Epithelial cell of esophagus (primary cell): ENCODE results near the gene RND2.

Experiments used
- DNase-seq: peaks from one replicate; pipeline ENCODE4 v3.0.0; 2010; ENCODE audit warnings: low read depth
- H3K4me3 ChIP-seq: 2 replicates; pipeline ENCODE4 v1.5.1; 2011; ENCODE audit warnings: mild to moderate bottlenecking, low read length, control low read depth
- TF ChIP-seq, protein P1 (sequence below): IDR thresholded peaks from 2 replicates; pipeline ENCODE4 v1.5.1; 2011; ENCODE audit warnings: low read depth, mild to moderate bottlenecking, low read length, control low read depth, inconsistent platforms; ENCODE audit not compliant: insufficient read depth; ENCODE audit errors: missing control alignments

The RND2 gene

GRCh38 chr17:43021741-43022512 lies 3.1 kb upstream of the RND2 start, which contains the start of gene VAT1:
Gene VAT1, minus strand, starts transcription at chr17:43022385. Its CDS starts 63 bp downstream, at chr17:43022322.
- TF ChIP-seq, protein P1, sequence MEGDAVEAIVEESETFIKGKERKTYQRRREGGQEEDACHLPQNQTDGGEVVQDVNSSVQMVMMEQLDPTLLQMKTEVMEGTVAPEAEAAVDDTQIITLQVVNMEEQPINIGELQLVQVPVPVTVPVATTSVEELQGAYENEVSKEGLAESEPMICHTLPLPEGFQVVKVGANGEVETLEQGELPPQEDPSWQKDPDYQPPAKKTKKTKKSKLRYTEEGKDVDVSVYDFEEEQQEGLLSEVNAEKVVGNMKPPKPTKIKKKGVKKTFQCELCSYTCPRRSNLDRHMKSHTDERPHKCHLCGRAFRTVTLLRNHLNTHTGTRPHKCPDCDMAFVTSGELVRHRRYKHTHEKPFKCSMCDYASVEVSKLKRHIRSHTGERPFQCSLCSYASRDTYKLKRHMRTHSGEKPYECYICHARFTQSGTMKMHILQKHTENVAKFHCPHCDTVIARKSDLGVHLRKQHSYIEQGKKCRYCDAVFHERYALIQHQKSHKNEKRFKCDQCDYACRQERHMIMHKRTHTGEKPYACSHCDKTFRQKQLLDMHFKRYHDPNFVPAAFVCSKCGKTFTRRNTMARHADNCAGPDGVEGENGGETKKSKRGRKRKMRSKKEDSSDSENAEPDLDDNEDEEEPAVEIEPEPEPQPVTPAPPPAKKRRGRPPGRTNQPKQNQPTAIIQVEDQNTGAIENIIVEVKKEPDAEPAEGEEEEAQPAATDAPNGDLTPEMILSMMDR: no peak
- DNase-seq: peak; percentile 85
- H3K4me3 ChIP-seq: peak within 1 kb of the TSS; percentile 92

DNA sequence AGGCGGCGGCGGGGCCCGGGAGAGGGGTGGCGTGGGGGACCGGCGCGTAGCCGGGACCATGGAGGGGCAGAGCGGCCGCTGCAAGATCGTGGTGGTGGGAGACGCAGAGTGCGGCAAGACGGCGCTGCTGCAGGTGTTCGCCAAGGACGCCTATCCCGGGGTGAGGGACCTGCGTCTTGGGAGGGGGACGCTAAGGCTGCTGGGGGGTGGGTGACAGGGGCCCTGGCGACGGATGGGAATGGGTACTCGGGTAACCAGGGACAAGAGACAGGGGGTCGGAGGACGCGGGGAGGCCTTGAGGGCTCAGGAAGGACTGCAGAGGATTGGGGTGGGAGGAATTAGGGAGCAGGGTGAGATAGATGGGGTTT lies 243 bp downstream of the RND2 start:
- DNase-seq: no peak
- H3K4me3 ChIP-seq: peak overlapping the region; percentile 21
- TF ChIP-seq, protein P1: no peak

DNA sequence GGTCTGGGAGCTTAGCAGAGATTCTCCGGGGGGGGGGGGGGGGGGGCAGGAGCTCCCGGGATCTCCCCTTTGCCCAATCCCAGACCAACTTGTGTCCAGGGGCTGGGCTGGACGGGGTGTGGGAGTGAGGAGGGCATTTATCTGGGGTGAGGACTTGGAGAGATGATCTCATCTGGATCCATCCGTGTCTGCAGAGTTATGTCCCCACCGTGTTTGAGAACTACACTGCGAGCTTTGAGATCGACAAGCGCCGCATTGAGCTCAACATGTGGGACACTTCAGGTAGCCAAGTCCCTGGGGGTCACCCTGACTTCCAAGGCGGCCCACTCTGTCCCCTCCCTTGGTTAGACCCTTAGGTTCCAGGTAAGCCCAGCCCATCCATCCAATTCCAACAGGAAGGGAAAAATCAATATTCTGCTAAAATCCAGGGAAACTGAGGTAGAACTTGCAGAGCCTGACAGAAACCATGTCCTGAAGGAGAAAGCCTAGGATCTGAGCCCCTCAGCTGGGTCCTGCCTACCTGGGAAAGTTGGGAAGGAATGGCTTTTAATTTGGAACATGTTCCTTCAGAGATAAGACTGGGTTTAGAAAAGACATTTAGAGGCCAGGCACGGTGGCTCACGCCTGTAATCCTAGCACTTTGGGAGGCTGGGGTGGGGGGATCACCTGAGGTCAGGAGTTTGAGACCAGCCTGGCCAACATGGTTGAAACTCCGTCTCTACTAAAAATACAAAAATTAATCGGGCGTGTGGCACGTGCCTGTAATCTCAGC lies 921 bp downstream of the RND2 start:
- H3K4me3 ChIP-seq: no peak overlapping the region
- TF ChIP-seq, protein P1: no peak

DNA sequence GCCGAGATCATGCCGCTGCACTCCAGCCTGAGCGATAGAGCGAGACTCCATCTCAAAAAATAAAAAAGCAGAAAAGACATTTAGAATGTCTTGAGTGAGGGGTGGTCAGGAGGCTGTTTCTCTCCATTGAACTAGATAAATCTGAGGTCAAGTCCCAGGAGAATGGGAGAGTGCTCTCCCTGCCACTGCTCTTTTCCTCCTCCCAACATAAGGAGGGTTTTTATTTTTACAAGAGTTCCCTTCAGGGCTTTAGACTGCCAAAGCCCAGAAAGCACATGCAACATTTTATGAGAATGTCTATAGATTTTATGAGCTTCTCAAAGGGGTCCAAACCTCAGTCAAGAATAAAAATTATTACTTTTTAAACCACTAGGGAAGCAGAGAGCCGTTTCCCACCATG lies 1.6 kb downstream of the RND2 start:
- TF ChIP-seq, protein P1: no peak
- DNase-seq: no peak
- no peak overlapping the region for H3K4me3 ChIP-seq

More for the DNA sequence above, 921 bp downstream of the RND2 start:
- no peak for DNase-seq

DNA sequence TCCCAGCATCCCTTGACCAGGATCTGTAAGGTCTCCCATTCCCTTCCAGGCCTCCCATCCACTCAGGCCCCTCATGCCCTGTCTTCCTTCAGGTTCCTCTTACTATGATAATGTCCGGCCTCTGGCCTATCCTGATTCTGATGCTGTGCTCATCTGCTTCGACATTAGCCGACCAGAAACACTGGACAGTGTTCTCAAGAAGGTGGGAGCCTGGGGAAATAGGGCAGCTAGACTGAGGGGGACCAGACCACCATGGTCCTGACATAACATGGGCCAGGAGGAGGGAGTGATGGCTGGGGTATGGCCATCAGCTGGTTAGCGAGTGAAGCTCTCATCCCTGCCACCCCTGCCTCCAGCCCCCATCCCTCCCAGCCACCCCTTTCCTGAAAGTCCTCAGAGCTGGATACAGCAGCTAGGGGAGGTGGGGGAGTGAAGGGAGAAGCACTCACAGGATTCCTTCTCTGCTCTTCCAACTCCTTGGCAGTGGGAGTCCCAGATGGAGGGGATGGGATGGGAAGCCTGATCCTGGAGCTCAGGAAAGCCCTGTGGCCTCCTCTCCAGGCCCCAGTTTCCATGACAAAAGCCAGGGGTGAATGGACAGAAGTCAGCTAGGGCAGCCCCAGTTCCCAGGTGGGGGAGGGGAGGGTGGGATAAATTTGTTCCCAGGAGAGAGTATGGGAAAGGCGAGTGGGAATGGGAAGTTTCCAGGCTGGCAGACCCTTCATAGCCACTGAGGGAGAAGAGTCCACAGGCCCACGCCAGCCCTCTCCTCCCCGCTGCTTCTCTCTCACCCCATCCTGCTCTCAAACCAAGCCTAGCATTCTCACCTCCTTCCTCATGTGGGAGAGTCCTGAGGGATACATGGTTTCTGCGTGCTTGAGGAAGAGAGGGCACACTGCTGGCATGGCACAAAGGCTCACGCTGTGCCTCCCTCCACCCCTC lies 2.3 kb downstream of the RND2 start:
- no peak for DNase-seq

GRCh38 chr17:43028221-43028861 lies 3.3 kb downstream of the RND2 start:
- TF ChIP-seq, protein P1: no peak
- no peak overlapping the region for H3K4me3 ChIP-seq
- DNase-seq: no peak

More for the DNA sequence above, 2.3 kb downstream of the RND2 start:
- H3K4me3 ChIP-seq: no peak overlapping the region
- TF ChIP-seq, protein P1: no peak
